K562 (cell line): ENCODE results near the gene DKK3. TPM values are rescaled to one million over a fixed set of nuclear protein-coding genes. Genes with fewer than 3 reads are reported as not detected.
A peak's percentile ranks its signal among the peaks of the same experiment; 100 is the strongest.

Experiments
- ATAC-seq: fragments of 200-7000 bp; cut with Tn5 transposase; 3 replicates; pipeline ENCODE4 v1.9.1; 2020; ENCODE audit warnings: moderate library complexity
- BruUV-seq: library from RNA; stranded (reverse); fragments of 400-500 nt; replicated peaks from 2 replicates; lab custom pipeline; 2021; lab: Mats Ljungman, UMichigan
- CTCF ChIA-PET: fragments of 300-600 bp; formaldehyde crosslinking; extraction: SDS; loops from one replicate; lab custom pipeline; 2021; ENCODE audit warnings: low intra/inter-chr PET ratio; lab: Yijun Ruan, JAX
- POLR2A ChIA-PET: fragments of 300-600, 350-650 bp; sonication (Branson Sonifier 250); formaldehyde crosslinking; extraction: SDS; loops from one replicate; lab custom pipeline; 2021; ENCODE audit warnings: antibody characterized with exemption, inconsistent platforms; lab: Yijun Ruan, JAX
- DNase-seq, 4 experiments: peaks; one replicate each; pipeline versions ENCODE4 v3.0.0 to v3.0.0-alpha.2; 2011 to 2018; ENCODE audit warnings: low spot score in 3 of 4, mixed read lengths in 3 of 4; ENCODE audit errors: extremely low read depth in 1 of 4
- FAIRE-seq: peaks from 2 replicates; lab custom pipeline; 2011; peaks lifted over from hg19 to GRCh38; lab: Jason Lieb, UNC
- H2AFZ ChIP-seq: 2 replicates; pipeline ENCODE4 v1.6.0; 2011; ENCODE audit warnings: low read depth, low read length, control low read depth, inconsistent platforms
- H3K27ac ChIP-seq: fragments of 200-600 bp; 3 replicates; pipeline ENCODE4 v1.8.0; 2011; ENCODE audit warnings: low read depth, mild to moderate bottlenecking, control low read depth, inconsistent platforms, low read length, moderate library complexity, mixed read lengths; ENCODE audit errors: extremely low read depth
- H3K27me3 ChIP-seq, 2 experiments: fragments of 300-600 bp in 1 of 2; 2 replicates in 1 of 2; 3 replicates in 1 of 2; pipeline versions ENCODE4 v1.6.0 to v1.8.0; 2011; ENCODE audit warnings: inconsistent platforms in 2 of 2, low read length in 2 of 2, mild to moderate bottlenecking in 1 of 2, mixed read lengths in 1 of 2, moderate library complexity in 1 of 2; ENCODE audit not compliant: control insufficient read depth in 2 of 2, insufficient read depth in 2 of 2
- H3K36me3 ChIP-seq: fragments of 300-600 bp; 3 replicates; pipeline ENCODE4 v1.8.0; 2011; ENCODE audit warnings: mild to moderate bottlenecking, low read length, inconsistent platforms; ENCODE audit not compliant: control insufficient read depth, insufficient read depth
- H3K4me1 ChIP-seq, 2 experiments: fragments of 200-600 bp in 1 of 2; replicated peaks in 1 of 2; 2 replicates in 1 of 2; 3 replicates in 1 of 2; pipeline versions ENCODE4 v1.5.1 to v1.8.0; 2011; ENCODE audit warnings: inconsistent platforms in 2 of 2, low read length in 2 of 2, mild to moderate bottlenecking in 1 of 2, mixed read lengths in 1 of 2, moderate library complexity in 1 of 2; ENCODE audit not compliant: control insufficient read depth in 2 of 2, insufficient read depth in 2 of 2
- H3K4me2 ChIP-seq: 2 replicates; pipeline ENCODE4 v1.6.1; 2011; ENCODE audit warnings: low read length, control low read depth, inconsistent platforms, mixed read lengths; ENCODE audit not compliant: insufficient read depth
- H3K4me3 ChIP-seq: fragments of 200-600 bp; sonication (generic), shearing (Covaris generic); 2 replicates; pipeline ENCODE4 v1.5.1; 2016; ENCODE audit warnings: control low read depth, inconsistent platforms
- H3K79me2 ChIP-seq: fragments of 200-600 bp; 3 replicates; pipeline ENCODE4 v1.8.0; 2011; ENCODE audit warnings: low read length, inconsistent platforms; ENCODE audit not compliant: control insufficient read depth, insufficient read depth
- H3K9ac ChIP-seq, 2 experiments: 2 replicates each; pipeline versions ENCODE4 v1.6.0 to v1.6.1; 2011; ENCODE audit warnings: low read depth in 2 of 2, low read length in 2 of 2, control low read depth in 1 of 2, inconsistent platforms in 1 of 2, mild to moderate bottlenecking in 1 of 2, mixed read lengths in 1 of 2; ENCODE audit not compliant: insufficient read depth in 1 of 2
- H3K9me1 ChIP-seq: one replicate; pipeline ENCODE4 v1.6.0; 2011; ENCODE audit warnings: inconsistent platforms, mild to moderate bottlenecking, low read length, moderate library complexity; ENCODE audit not compliant: control insufficient read depth, insufficient read depth
- H3K9me3 ChIP-seq: replicated peaks from 2 replicates; pipeline ENCODE4 v1.5.1; 2011; ENCODE audit warnings: low read depth, low read length, inconsistent platforms; ENCODE audit not compliant: control insufficient read depth, insufficient read depth
- H4K20me1 ChIP-seq: replicated peaks from 2 replicates; pipeline ENCODE4 v1.6.1; 2011; ENCODE audit warnings: low read length, inconsistent platforms, mixed read lengths; ENCODE audit not compliant: control insufficient read depth, insufficient read depth
- BCLAF1 ChIP-seq, 2 experiments: fragments of 450-650 bp in 1 of 2; IDR thresholded peaks; 2 replicates each; pipeline ENCODE4 v1.6.1; 2011 to 2017; ENCODE audit warnings: low read depth in 2 of 2, antibody characterized with exemption in 1 of 2, borderline replicate concordance in 1 of 2, low read length in 1 of 2, mild to moderate bottlenecking in 1 of 2, mixed read lengths in 1 of 2; ENCODE audit not compliant: control insufficient read depth in 1 of 2
- BRCA1 ChIP-seq, 2 experiments: fragments of 450-650 bp in 1 of 2; sonication (generic) in 1 of 2; formaldehyde crosslinking in 1 of 2; IDR thresholded peaks; 2 replicates each; pipeline versions ENCODE4 v1.5.0 to v1.6.1; 2017 to 2020; ENCODE audit warnings: mild to moderate bottlenecking in 1 of 2, missing genetic modification reagents in 1 of 2
- HDAC2 ChIP-seq: fragments of 450-650 bp; IDR thresholded peaks from 2 replicates; pipeline ENCODE4 v1.6.1; 2016; ENCODE audit warnings: mild to moderate bottlenecking
- IRF9 ChIP-seq: fragments of 450-650 bp; IDR thresholded peaks from 2 replicates; pipeline ENCODE4 v1.6.1; 2016; ENCODE audit warnings: missing biosample characterization, missing genetic modification characterization
- TFE3 ChIP-seq: fragments of 450-650 bp; formaldehyde crosslinking; IDR thresholded peaks from 2 replicates; pipeline ENCODE4 v1.4.0; 2020; ENCODE audit warnings: mild to moderate bottlenecking, mixed read lengths
- ZBTB12 ChIP-seq: fragments of 250-450 bp; sonication (Bioruptor Pico); IDR thresholded peaks from 2 replicates; pipeline ENCODE4 v1.4.0; 2020
- ZBTB17 ChIP-seq: fragments of 450-650 bp; formaldehyde crosslinking; IDR thresholded peaks from 2 replicates; pipeline ENCODE4 v1.4.0; 2020; ENCODE audit warnings: mild to moderate bottlenecking
- ZC3H4 ChIP-seq: sonication (generic); formaldehyde crosslinking; IDR thresholded peaks from 2 replicates; pipeline ENCODE4 v1.9.0; 2021; ENCODE audit warnings: missing genetic modification reagents, borderline replicate concordance
- ZNF184 ChIP-seq: sonication (generic); formaldehyde crosslinking; IDR thresholded peaks from 2 replicates; pipeline ENCODE4 v1.5.0; 2020; ENCODE audit warnings: missing genetic modification reagents
- in situ Hi-C: fragments of 300-500 bp; cut with MboI; formaldehyde crosslinking; loops from 4 replicates; pipeline ENCODE4 v1.15.0; 2018; ENCODE audit warnings: inconsistent platforms, mixed read lengths
- intact Hi-C: fragments of 100-400 bp; cut with micrococcal nuclease; formaldehyde crosslinking; loops from 2 replicates; pipeline ENCODE4 v1.14.2; 2022
- polyA plus RNA-seq, 8 experiments: library from polyadenylated mRNA; depleted of rRNA in 4 of 8; stranded (reverse) in 5 of 8; unstranded in 3 of 8; fragments of >200 nt; fragmentation: Nextera tagmentation in 2 of 8; fragmentation: Illumina TruSeq in 1 of 8; extraction: Ambion mirVana in 2 of 8; extraction: Trizol in 1 of 8; gene quantifications; 2 replicates each; pipeline versions ENCODE4 v1.2.1 to v1.2.3, GENCODE V29; 2011 to 2014; ENCODE audit warnings: inconsistent platforms in 1 of 8, missing spikeins in 1 of 8
- total RNA-seq, 7 experiments: library from RNA; depleted of rRNA in 6 of 7; stranded (reverse); fragments of >200 nt in 6 of 7; fragmentation: Illumina TruSeq in 2 of 7; extraction: Trizol in 2 of 7; gene quantifications; 2 replicates each; pipeline versions ENCODE4 v1.2.1 to v1.2.3, GENCODE V29; 2011 to 2021; ENCODE audit warnings: low replicate concordance in 1 of 7

DKK3 gene
- total and polyA plus RNA-seq, 9 of the 15 experiments (the other 6 are each of a cell fraction or from before 2014, with no cell fraction given), result 0.14 to 0.85 (median 0.38) TPM; not detected in 6

DNA sequence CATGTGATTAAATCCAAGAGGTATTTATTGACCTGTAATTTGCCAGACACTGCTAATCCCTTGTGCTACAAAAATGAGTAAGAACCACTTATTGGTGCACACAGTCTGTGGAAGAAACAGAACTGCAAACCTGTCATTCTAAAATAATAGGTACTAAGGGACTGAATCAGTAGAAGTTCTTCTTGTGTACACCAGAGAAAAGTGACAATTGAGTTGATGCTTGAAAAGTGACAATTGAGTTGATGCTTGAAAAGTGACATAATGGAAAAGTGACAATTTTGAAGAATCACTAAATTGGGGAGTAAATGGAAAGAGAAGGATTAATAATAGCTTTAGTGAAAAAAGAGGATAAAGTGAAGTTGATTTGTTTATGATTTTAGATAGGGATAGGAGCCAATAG lies 56.4 kb downstream of the DKK3 start:
- intact Hi-C loops, result no loop called here
- ATAC-seq, result no peak
- H3K27ac ChIP-seq, result no peak overlapping the region
- no peak for TF ChIP-seq IRF9 (tag)
- peak; percentile 64 for TF ChIP-seq TFE3
- TF ChIP-seq, all 486 proteins: peak for 1
- no peaks in the 10 kb centered on the region for H4K20me1 ChIP-seq
- in situ Hi-C loops, result no loop called here
- H3K9ac ChIP-seq, result no peak overlapping the region
- FAIRE-seq (no peak), DNase-seq (no peak)
- CTCF ChIA-PET, result no interaction called here
- no peaks in the 10 kb centered on the region for H3K79me2 ChIP-seq
- H2AFZ ChIP-seq, result no peak overlapping the region
- H3K4me3 ChIP-seq, result no peak overlapping the region
- no peak overlapping the region for H3K4me2 ChIP-seq
- H3K27me3 ChIP-seq, result no peaks in the 10 kb centered on the region
- H3K9me3 ChIP-seq, result no peaks in the 10 kb centered on the region
- H3K9me1 ChIP-seq, result no peaks in the 10 kb centered on the region
- H3K4me1 ChIP-seq, result no peaks in the 10 kb centered on the region
- peaks cover 94% of the 10 kb centered on the region for H3K36me3 ChIP-seq
- POLR2A ChIA-PET, result interaction anchor here (1.0 kb wide), 1 partner anchor 15 kb away, joined by 3 read pairs; no protein-coding TSS in a partner anchor
- no TSS peak for BruUV-seq

- FAIRE-seq, result no peak
- Histone ChIP-seq H2AFZ (no peak overlapping the region), H3K36me3 (peaks cover 89% of the 10 kb centered on the region; the same call in 2 of the 3 replicates), H3K4me2 (no peak overlapping the region), H3K27ac (no peak overlapping the region), H3K4me3 (no peak overlapping the region), H3K9me1 (no peaks in the 10 kb centered on the region), H3K9me3 (no peaks in the 10 kb centered on the region), H3K27me3 (no peaks in the 10 kb centered on the region), H3K9ac (no peak overlapping the region), H3K79me2 (no peaks in the 10 kb centered on the region), H3K4me1 (no peaks in the 10 kb centered on the region), H4K20me1 (no peaks in the 10 kb centered on the region)
- POLR2A ChIA-PET, result no interaction called here
- intact Hi-C loops, result no loop called here
- no peak for ATAC-seq
- DNase-seq, result no peak
- in situ Hi-C loops, result no loop called here
- CTCF ChIA-PET, result no interaction called here
- no TSS peak for BruUV-seq
- TF ChIP-seq HDAC2 (no peak), ZBTB17 (CRISPR knock-in tag) (no peak), ZBTB12 (CRISPR knock-in tag) (no peak), BRCA1 (IDR thresholded peaks at IDR 0.05) (no peak), BRCA1 (CRISPR knock-in tag; IDR thresholded peaks at IDR 0.05) (no peak), ZC3H4 (CRISPR knock-in tag) (no peak), ZNF184 (CRISPR knock-in tag) (no peak), BCLAF1 (IDR thresholded peaks at IDR 0.05; ENCODE audit: borderline replicate concordance in 1 of 2, control insufficient read depth in 1 of 2, low read depth in 2 of 2, low read length in 1 of 2) (no peak)
These were observed 58.9 kb downstream of the DKK3 start for GRCh38 chr11:11949482-11949881.
